Body of pancreas (tissue), 4 donors: ENCODE results near the gene SORCS2. TPM values are rescaled to one million over a fixed set of nuclear protein-coding genes. Genes with fewer than 3 reads are reported as not detected.

Source experiments
- ATAC-seq: fragments of 150-250 bp; one replicate; pipeline ENCODE4 v1.9.1; 2016
- DNase-seq, 4 donors: peaks; one replicate each; pipeline ENCODE4 v3.0.0-alpha.2; 2019
- H3K27ac ChIP-seq, 4 donors: fragments of 200-600 bp; sonication (generic); 1 replicate in 3 of 4; 2 replicates in 1 of 4; pipeline versions ENCODE4 v1.5.1 to v1.6.1; 2016 to 2019; ENCODE audit warnings: mild to moderate bottlenecking in 1 of 4, mixed read lengths in 1 of 4, moderate library complexity in 1 of 4
- H3K27me3 ChIP-seq, 2 donors: fragments of 200-600 bp; sonication (generic); one replicate each; pipeline ENCODE4 v1.6.0; 2016; ENCODE audit warnings: mild to moderate bottlenecking in 1 of 2
- H3K36me3 ChIP-seq, 2 donors: fragments of 200-600 bp; sonication (generic); replicated peaks in 1 of 2; 2 replicates each; pipeline ENCODE4 v1.5.1; 2016; ENCODE audit warnings: low read depth in 2 of 2; ENCODE audit not compliant: insufficient read depth in 1 of 2
- H3K4me1 ChIP-seq: fragments of 200-600 bp; sonication (generic); one replicate; pipeline ENCODE4 v1.6.0; 2016
- H3K4me3 ChIP-seq, 2 donors: fragments of 200-600 bp; sonication (generic); 1 replicate in 1 of 2; 2 replicates in 1 of 2; pipeline ENCODE4 v1.5.1; 2016 to 2019
- H3K9me3 ChIP-seq, 3 donors: fragments of 200-600 bp; sonication (generic); 1 replicate in 2 of 3; 2 replicates in 1 of 3; pipeline ENCODE4 v1.5.1; 2016
- POLR2A ChIP-seq, 3 donors: fragments of 450-650 bp; IDR thresholded peaks; one replicate each; pipeline ENCODE4 v1.6.1; 2016; ENCODE audit warnings: antibody characterized with exemption in 3 of 3, mild to moderate bottlenecking in 2 of 3
- WGBS, 2 donors: methylation state at CpG; one replicate each; pipeline ENCODE4 v1.1.5; 2017; 5-methylcytosine and 5-hydroxymethylcytosine counted together
- intact Hi-C: fragments of 100-400 bp; cut with DNase I; formaldehyde crosslinking; loops from one replicate; pipeline ENCODE4 v1.15.1; 2023
- total RNA-seq, 2 donors: library from RNA; depleted of rRNA; stranded (reverse); fragments of >200 nt; gene quantifications; one replicate each; pipeline ENCODE4 v1.1.0, GENCODE V29; 2016
- TF ChIP-seq, protein P1 (sequence below), 7 experiments: fragments of 450-650 bp in 4 of 7; fragments of 200-600 bp in 3 of 7; sonication (generic) in 3 of 7; IDR thresholded peaks; one replicate each; pipeline ENCODE4 v1.5.1; 2016 to 2019; ENCODE audit warnings: antibody characterized with exemption in 7 of 7

Gene SORCS2
- total RNA-seq, 2 donors from 2014 or later = 0.26 to 0.33 TPM

DNA sequence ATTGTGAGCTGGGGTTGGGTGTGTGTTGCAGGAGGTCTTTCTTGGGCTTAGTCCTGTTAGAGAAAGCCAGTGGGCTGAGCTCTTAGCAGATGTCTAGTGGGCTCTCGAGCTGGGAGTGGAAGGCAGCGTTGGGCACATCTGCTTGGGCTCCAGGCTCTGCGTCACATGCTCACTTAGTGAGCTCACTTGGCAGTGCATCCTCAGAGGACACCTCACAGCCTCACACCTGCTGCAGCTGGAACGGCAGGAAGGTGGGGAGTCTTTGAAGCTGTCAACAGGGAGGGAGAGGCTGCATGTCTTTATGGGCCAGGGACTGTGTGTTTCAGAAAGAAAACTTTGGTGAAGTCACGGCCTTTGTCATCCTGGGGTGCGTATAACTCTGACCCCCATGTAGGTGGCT is 160.1 kb downstream of the SORCS2 start:
- 65 to 74% methylated on average over 4 to 6 of the region's 6 CpGs for WGBS, 2 donors

DNA sequence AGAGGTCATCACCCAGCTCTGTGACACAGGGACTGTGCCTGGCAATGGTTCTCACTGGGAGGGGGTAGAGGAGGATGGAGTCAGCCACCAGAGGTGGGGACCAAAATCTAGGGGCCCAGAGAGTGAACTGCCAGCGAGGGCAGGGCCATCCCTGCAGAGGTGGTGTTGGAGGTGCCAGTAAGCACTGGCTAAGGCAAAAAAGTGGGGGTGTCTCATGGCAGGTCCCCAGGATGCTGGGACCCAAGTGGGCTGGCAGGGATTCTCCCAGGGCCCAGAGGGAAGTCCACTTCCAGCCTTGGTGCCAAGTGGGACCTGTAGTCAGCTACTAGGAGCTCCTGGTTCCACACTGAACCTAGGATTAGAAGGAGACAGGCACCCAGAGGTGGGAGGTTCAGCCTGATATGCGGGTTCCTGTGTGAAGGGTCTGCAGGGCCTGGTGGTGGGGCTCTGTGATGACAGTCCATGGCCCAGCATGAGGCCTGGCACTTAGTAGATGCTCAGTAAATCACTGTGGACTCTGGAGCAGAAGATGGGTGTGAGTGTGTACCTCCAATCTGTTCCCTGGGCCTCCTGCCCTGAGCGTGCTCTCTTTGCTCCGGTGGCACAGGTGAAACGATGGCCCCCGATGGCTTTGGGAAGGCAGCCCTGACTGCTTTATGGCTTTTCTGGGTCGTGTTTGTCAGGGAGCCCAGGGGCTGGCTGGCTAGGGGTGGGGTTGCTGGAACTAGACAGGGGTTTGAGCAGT is 160.9 kb downstream of the SORCS2 start:
- H3K36me3 ChIP-seq = no peaks in the 10 kb centered on the region
- no peak overlapping the region for H3K4me3 ChIP-seq
- ATAC-seq (no peak), DNase-seq (no peak)
- intact Hi-C loops = no loop called here
- WGBS, 2 donors = 79 to 95% methylated on average over 5 to 7 of the region's 7 CpGs
- H3K9me3 ChIP-seq = no peaks in the 10 kb centered on the region
- H3K27ac ChIP-seq = no peak overlapping the region
- TF ChIP-seq POLR2A (IDR thresholded peaks at IDR 0.05) = no peak
- TF ChIP-seq, protein P1, sequence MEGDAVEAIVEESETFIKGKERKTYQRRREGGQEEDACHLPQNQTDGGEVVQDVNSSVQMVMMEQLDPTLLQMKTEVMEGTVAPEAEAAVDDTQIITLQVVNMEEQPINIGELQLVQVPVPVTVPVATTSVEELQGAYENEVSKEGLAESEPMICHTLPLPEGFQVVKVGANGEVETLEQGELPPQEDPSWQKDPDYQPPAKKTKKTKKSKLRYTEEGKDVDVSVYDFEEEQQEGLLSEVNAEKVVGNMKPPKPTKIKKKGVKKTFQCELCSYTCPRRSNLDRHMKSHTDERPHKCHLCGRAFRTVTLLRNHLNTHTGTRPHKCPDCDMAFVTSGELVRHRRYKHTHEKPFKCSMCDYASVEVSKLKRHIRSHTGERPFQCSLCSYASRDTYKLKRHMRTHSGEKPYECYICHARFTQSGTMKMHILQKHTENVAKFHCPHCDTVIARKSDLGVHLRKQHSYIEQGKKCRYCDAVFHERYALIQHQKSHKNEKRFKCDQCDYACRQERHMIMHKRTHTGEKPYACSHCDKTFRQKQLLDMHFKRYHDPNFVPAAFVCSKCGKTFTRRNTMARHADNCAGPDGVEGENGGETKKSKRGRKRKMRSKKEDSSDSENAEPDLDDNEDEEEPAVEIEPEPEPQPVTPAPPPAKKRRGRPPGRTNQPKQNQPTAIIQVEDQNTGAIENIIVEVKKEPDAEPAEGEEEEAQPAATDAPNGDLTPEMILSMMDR (IDR thresholded peaks at IDR 0.05) = no peak
- H3K27me3 ChIP-seq = no peaks in the 10 kb centered on the region
- H3K4me1 ChIP-seq = no peaks in the 10 kb centered on the region

More for the DNA sequence above, 160.1 kb downstream of the SORCS2 start:
- Histone ChIP-seq H3K4me3 (no peak overlapping the region), H3K27ac (no peak overlapping the region), H3K36me3 (no peaks in the 10 kb centered on the region), H3K27me3 (no peaks in the 10 kb centered on the region), H3K9me3 (no peaks in the 10 kb centered on the region), H3K4me1 (no peaks in the 10 kb centered on the region)
- intact Hi-C loops = no loop called here
- ATAC-seq (no peak), DNase-seq (no peak)
- TF ChIP-seq POLR2A (IDR thresholded peaks at IDR 0.05) = no peak

DNA sequence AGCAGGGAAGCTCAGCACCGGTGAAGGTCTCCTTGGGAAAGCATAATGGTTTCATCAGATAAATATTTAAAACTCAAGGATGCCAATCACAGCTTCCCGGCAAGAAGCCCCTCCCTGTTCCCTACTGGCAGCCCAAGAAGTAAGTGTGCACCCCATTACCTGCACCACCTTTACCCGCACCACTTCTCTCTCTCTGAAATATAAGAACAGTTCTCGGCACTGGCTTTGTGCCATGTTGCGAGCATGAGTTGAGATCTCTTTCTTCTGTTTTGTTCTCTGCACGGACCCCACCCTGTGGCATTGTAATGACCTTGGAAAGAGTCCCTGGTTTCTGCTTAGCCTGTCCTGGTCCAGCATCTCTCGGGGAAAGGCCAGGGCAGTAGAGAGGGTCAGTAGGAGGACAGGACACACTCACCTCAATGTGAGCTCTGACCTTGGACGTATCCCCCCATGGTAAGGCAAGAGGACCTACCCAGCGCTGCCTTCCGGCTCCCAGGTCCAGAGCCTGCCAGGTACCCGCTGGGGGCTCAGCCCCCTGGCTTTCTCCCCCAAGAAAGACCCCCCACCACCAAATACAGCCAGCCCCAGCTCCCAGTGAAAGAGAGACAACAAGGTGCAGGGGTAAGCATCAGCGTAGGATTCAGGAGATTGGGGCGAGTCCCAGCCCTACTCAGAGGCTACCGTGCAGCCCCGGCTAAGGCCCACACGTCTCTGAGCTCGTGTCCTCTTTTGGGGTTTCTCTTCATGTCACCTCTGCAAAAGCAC is 161.7 kb downstream of the SORCS2 start:
- intact Hi-C loops = no loop called here
- 79 to 81% methylated on average over 16 to 17 of the region's 17 CpGs for WGBS, 2 donors
- no peak for DNase-seq
- no peaks in the 10 kb centered on the region for H3K36me3 ChIP-seq
- H3K9me3 ChIP-seq = no peaks in the 10 kb centered on the region
- no peak for TF ChIP-seq POLR2A (IDR thresholded peaks at IDR 0.05)
- TF ChIP-seq, protein P1 (IDR thresholded peaks at IDR 0.05) = no peak
- H3K27ac ChIP-seq = no peak overlapping the region
- no peaks in the 10 kb centered on the region for H3K27me3 ChIP-seq
- H3K4me3 ChIP-seq = no peak overlapping the region
- no peak for ATAC-seq
- no peaks in the 10 kb centered on the region for H3K4me1 ChIP-seq

DNA sequence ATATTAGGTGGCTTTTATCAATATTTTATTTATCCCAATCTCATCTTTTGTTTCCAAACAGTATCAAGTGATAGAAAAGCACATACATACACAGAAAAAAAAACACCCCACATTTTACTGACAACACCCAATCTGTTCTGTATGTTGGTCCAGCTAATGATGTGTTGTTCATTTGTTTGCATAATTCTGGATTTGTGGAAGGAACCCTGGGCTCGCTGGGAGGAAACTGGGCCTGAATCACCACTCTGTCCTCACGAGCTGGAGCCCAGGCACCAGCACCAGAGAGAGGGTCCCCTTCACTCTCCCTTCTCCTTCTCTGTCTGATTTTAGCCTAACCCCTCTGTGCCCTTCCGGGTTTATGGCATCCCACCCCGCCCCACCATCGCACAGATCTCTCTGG is 162.6 kb downstream of the SORCS2 start:
- Histone ChIP-seq H3K4me3 (no peak overlapping the region), H3K27me3 (no peaks in the 10 kb centered on the region), H3K4me1 (no peaks in the 10 kb centered on the region), H3K36me3 (no peaks in the 10 kb centered on the region), H3K27ac (no peak overlapping the region), H3K9me3 (no peaks in the 10 kb centered on the region)
- intact Hi-C loops = no loop called here
- TF ChIP-seq, protein P1 (IDR thresholded peaks at IDR 0.05) = no peak
- no peak for TF ChIP-seq POLR2A (IDR thresholded peaks at IDR 0.05)
- DNase-seq (no peak), ATAC-seq (no peak)
- 74 to 76% methylated on average over 5 of the region's 5 CpGs for WGBS, 2 donors

DNA sequence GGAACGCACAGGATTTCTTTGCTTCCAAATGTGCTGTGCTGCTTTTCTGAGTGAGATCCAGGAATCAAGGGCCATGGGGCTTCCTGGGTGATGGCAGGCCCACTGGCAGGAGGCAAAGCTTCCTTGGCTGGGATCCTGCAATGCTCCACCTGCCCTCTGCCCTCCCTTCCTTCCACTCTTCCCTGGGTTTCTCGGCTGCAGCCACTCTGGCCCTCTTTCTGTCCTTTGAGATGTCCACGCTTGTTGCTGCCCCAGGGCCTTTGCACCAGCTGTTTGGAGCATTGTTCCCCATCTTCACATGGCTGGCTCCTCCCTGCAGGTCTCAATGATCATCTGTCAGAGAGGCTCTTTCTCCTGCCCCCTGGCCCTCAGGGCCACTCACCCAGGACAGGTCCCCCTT is 163.5 kb downstream of the SORCS2 start:
- Histone ChIP-seq H3K27ac (no peak overlapping the region), H3K9me3 (no peaks in the 10 kb centered on the region), H3K36me3 (no peaks in the 10 kb centered on the region), H3K4me3 (no peak overlapping the region), H3K27me3 (no peaks in the 10 kb centered on the region), H3K4me1 (no peaks in the 10 kb centered on the region)
- intact Hi-C loops = no loop called here
- ATAC-seq (no peak), DNase-seq (no peak)
- no peak for TF ChIP-seq POLR2A (IDR thresholded peaks at IDR 0.05)
- TF ChIP-seq, protein P1 (IDR thresholded peaks at IDR 0.05) = no peak
- WGBS, 2 donors = 70 to 71% methylated on average over 3 of the region's 3 CpGs
